GM19193 (cell line): ENCODE measurements around the gene COG6.

Experiments used
- POLR2A ChIP-seq: IDR thresholded peaks from 4 replicates; pipeline ENCODE4 v1.6.1; 2011; ENCODE audit not compliant: insufficient read depth, insufficient read length; ENCODE audit errors: extremely low read depth

COG6 gene

DNA sequence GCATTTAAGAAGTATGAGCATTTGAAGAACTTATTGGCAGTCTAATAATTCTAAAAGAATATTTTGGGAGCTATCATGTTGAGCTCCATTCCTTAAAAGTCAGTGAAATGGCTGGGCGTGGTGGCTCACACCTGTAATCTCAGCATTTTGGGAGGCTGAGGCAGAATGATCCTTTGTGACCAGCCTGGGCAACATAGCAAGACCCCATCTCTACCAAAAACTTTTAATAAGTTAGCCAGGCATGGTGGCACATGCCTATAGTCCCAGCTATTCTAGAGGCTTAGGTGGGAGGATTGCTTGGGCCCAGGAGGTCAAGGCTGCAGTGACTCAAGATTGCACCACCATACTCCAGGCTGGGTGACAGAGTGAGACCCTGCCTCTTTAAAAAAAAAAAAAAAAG, 8.0 kb downstream of the COG6 start:
- TF ChIP-seq POLR2A: no peak

DNA sequence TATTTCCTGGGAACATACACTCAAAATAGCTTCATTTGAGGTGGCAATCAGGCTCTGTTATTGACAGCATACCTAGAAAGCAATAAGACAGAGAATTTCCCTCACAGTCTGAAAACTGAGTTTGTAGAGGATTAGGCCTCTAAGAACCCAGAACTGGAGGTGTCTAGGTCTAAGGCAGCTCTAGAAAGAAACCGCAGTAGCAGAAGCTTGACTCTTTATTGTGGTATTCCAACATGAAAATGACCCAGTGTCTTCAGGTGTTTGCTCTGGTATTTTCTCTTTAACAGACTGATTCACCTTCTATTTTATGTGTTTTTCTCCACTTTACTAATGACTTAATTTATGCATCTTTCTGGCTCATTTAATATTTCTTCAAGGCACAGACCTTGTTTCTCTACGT, 8.5 kb downstream of the COG6 start:
- no peak for TF ChIP-seq POLR2A

DNA sequence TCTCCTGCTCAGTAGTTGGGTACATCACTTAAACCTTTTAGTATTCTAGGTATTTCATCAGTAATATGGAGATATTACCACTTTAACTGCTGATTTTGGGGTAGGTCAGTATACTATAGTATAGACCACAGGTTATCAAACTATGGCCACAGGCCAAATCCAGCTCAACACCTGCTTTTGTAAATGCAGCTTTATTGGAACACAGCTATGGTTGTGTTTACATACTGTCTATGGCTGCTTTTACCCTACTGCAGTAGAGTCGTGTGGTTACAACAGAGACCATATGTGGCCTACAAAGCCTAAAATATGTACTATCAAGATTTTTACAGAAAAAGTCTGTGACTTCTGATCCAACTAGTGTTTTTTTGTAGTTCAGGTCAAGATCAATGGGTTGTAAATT, 10.3 kb downstream of the COG6 start:
- TF ChIP-seq POLR2A: no peak

DNA sequence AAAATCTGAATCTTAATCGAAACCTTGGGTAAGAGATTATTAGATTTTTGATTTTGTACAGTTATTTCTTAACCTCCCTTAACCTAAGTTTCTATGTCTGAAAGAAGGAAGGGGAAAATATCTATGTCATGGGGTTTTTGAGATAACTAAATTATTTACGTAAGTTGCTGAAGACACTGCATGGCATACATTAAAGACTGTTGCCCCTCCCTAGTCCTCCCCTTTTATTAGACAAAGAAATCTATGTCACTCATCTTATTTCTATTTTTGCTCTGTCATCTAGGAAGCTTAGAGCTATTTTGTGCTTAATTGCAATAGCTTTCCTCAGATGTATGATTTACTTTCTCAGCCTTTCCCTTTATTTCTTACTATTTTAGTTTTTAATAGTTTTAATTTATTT, 15.0 kb downstream of the COG6 start:
- TF ChIP-seq POLR2A: no peak

DNA sequence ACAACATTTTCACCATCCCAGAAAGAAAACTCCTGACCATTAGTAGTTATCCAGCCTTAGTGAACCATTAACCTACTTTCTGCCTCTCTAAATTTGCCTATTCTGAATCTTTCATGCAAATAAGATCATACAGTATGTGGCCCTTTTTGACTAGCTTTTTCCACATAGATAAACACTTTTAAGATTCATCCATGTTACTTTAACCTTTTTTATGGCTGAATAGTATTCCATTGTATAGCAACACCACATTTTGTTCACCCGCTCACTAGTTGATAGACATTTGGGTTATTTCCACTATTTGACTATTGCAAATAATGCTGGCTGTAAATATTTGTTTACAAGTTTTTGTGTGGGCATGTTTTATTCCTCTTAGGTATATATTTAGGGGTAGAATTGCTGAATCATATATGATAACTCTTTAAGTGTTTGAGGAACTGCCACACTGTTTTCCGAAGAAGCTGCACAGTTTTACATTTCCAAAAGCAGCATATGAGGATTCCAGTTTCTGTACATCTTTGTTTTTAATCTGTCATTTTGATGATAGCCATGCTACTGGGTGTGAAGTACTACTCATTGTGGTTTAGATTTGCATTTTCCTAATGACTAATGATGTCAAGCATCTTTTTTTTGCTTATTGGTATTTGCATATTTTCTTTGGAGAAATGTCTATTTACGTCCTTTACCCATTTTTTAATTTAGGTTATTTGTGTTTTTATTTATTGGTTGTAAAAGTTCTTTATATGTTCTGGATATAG, 17.1 kb downstream of the COG6 start:
- TF ChIP-seq POLR2A: no peak

DNA sequence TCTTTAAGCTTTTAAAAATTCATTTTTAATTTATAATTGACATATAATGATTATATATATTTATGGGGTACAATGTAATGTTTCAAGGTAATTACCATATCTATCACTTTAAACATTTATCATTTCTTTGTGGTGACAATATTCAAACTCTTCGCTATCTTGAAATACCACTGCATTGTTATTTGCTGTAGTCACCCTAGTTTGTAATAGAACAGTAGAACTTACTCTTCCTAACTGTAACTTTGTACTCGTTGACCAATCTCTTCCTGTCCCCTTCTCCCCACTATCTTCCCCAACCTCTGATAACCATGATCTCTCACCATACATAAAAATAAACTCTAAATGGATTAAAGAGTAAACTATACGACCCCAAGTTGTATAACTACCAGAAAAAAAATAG, 20.4 kb downstream of the COG6 start:
- TF ChIP-seq POLR2A: no peak

DNA sequence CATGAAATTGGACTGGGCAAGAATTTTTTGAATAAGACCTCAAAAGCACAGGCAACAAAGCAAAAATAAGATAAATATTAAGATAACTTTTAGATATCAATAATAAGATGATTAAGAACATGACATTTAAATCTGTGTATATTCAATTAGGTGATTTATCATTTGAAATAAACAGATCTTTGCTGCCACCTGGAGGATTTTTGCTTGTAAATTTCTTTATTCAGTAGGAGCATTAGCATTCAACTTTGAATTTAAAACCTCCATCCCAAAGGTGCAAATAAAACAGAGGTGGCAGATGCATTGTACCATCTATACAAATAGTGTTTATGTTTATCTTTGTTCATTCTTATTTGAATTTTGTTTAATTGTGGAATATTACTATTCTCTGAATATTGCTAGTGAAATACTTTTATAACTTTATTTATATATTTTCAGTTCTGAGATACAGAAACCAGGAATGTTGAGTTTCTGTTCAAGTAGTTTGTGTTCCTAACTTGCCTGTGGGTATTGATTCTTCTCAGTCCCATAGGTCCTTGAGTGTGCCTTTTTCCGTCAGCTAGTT, 20.9 kb downstream of the COG6 start:
- TF ChIP-seq POLR2A: no peak

DNA sequence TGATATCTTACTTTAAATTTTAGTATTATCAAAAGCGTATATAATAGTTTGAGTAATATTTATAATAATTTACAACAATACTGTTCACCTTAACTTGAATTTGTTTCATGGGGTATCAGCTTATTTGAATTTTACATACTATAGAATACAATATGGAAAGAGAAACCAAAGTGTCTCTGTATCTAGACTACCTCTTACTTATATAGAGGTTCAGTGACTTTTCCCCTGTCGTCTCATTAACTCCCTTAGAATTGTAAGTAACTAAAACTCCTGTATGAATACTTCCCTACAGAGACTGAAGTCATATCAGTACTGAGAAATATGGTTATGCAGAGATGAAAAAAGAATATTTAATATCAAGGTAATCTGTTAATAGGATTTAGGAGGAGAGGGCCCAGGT, 26.8 kb downstream of the COG6 start:
- no peak for TF ChIP-seq POLR2A

DNA sequence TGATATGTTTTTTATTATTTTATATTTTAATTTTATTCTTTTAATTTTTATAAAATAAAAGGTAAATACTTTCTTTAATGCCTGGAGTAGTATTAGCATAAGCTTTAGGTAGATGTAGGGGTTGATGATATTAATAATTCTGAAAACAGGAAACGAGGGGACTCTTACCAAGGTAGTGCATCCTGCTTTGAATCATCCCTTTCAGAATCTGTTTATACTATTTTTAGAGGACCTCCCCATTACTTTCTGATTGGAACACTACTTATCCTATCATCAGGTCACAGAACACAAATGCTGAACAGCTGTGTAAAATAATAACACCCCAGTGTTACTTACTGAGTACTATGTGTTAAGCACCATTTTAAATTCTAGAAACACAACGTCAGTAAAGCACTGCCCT, 27.3 kb downstream of the COG6 start:
- no peak for TF ChIP-seq POLR2A

DNA sequence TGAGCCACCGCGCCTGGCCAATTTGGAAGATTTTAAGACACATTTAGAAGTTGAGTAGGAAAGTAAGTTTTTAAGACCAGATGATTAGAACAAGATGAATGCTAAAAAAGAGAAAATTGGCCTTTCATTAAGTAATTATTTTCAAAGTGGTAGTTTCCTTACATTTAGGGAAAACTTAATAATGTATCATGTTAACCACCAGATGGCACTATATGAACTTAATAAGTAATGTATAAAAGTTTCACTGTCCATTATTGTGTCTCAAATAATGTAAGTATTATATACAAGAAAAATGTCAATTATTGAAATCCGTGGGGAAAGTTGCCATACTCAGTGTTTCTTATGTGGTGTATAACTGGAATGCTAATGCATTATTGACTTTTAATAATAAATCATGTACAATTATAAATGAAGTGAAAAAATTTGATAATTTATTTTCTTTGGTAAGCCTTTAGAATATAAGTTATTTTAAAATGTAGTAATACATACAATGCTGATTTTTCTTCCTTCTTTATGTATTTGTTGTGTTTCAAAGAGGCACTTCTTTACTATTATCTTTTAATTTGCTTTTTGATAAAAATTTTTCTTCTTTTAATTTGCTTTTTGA, 29.2 kb downstream of the COG6 start:
- no peak for TF ChIP-seq POLR2A

DNA sequence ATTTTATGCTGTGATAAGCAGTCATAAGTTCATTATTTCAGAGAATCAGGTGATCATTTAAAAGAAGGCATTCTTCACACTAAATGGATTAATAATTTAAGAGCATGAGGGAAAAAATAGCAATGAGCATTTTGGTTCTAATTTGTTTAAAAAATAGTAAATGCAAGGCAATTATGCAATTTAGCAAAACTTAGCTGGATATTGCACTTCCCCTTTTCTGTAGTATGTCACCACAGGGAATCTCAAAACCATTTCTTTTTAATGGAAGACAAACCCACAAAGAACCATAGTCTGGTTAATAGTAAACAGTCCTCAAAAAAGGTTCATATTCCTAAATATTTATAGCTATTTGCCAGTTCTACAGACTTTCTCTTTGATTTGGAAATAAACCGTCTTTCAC, 30.2 kb downstream of the COG6 start:
- no peak for TF ChIP-seq POLR2A

DNA sequence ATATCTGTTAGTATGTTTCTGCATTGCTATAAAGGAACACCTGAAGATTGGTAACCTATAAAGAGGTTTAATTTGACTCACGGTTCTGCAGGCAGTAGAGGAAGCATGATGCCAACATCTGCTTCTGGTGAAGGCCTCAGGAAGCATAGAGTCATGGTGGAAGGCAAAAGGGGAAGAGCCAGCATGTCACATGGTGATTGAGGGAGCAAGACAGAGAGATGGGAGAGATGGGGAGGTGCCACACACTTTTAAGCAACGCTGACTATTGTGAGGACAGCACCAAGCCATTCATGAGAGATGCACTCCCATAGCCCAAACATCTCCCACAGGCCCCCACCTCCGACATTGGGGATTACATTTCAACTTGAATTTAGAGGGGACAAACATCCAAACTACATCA, 32.8 kb downstream of the COG6 start:
- no peak for TF ChIP-seq POLR2A

DNA sequence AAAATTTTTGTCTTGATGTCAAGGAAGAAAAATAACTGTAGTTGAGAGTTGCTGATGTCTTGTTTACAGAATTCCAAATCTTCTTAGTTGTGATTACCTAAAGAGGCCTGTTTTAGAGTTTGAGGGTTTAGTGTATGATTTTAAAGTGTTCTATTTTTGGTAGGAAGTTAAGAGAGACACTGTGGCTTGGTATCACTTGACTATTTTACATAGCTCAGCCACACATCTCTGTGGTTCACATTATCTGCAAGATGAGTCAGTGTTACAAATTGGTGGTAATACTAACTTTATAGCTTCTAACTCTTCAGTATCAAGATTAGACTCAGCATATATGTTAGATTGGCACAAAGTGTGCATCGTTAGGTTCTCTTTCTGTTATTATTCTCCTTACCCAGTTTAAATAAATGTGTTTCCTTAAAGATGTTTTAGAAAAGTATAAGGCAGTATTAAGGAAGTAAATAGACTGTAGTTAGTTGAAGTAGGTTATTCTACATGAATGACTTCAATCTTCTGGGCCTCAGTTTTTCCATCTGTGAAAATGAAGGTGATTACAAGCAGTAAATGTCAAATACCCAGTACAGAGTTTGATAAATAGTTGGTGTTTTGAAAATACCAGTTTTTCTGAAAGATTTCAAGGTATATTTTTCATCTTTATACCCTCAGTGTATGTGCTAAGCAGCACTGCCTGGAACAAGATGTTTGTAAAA, 33.4 kb downstream of the COG6 start:
- no peak for TF ChIP-seq POLR2A

DNA sequence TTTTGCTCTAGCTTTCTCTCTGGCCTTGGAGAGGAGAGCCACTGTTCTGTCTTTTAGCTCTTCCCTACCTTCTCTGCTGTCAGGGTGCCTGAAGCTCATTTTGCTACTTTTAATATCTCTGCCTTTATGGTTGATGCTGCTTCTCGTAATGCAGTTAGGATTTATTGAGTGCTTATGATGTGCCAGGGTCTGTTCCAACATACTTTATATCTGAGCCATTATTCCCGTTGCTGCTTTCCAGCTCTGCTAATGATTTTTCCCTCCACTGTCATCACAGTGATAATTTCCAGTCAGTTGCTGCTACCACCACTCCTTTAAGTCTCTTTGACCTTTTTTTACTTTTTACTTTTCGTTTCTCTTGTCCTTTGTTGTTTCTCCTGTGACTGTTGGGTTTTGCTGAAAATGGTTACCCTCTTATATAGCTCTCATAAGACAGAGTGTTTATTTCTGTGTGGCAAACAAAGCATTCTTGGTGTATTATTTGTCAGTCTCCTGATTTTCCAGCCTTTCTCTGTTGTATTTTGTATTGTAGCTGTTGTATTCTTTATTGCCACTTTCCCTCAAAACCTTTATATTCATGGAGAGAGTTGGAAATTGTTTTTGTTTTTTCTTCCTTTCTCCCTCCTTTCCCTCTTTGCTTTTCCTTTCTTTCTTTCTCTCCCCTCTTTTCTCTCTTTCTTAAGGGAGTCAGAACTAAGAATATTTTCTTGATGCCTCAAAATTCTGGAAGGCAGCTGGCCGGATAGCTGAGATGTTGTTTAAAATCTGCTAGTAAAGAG, 37.4 kb downstream of the COG6 start:
- no peak for TF ChIP-seq POLR2A

DNA sequence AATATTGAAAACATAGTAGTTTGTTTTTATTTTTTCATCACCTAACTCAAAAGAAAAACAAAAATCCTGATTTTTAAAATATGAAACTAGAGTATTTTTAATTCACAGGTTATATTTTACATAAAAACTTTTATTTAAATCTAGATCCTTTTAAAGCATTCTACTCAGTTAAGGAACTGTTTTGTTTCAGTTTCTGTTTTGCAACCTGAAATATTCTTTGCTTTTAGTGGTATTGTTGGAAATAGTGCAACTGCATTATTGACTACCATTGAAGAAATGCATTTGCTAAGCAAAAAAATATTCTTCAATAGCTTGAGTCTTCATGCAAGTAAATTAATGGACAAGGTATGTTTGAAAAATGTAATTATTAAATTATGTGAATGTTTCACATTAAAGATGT, 43.8 kb downstream of the COG6 start:
- TF ChIP-seq POLR2A: no peak
